ENCODE measurements around the gene GREB1L.

GREB1L gene

DNA sequence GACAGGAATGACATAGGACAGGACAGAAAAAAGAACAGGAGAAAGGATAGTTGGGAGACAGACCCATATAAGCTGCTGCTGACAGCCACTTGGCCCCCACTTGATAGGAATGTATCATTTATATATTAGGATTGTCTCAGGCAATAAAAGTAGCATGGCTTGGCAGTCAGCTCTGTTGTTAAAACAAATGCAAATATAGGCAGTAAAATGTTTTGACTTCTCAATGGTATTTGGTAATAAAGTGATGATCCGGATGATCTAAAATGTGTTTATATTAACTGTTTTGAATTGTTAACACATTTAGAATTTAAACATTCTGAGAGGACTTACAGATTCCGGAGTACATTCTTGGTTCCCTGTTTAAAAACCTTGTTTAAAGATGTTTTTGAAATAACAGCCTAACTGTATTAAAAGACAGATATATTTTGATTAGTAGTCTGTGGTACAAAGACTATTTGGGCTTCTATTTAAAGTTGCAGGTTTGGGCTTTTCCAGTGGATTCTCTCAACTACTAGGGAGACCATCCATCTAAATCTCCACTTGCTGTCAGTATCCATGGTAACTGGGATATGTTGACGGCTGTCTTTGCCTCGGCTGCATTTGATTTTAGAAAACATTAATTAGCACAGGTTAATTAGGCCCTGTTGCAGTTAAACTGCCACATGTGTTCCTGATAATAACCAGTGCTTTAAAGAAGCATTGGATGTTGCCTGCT is 210.9 kb downstream of the GREB1L start:
- DNase-seq = no peak

DNA sequence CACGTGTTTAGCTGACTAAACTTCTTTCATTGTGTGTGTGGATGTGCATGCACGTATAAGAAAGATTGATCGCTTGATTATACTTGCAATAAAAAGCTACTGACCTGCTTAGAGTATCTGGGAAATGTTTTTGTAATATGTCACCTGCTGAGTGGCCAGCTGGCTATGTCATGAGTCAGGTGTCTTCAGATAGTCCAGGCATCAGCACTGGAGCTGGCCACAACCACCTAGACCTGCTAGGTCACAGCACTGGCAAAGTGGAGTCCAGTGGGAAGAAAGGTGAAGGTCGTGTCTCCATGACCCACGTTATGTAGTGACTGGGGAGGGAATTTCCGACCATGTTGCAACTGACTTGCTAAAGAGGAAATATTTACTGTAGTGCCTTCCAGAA is 211.5 kb downstream of the GREB1L start:
- DNase-seq = no peak

DNA sequence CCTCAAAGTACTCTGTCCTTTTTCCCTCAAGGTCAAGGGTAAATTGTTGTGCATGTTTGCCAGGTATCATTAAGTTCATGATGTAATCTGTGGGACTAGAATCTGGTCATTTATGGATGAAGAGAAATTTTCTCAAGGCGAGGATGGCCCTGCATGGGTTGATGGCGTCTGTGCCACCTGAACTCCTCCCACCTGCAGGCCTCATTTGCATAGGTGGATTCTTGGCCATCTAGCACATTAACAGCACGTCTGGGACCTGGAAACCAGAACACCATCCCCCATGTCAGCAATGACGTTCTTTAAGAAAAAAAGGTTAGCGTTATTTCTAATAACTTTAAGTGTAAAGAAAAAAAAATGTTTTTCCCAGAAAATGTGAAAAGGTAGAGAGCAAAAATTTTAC is 212.7 kb downstream of the GREB1L start:
- DNase-seq = no peak

DNA sequence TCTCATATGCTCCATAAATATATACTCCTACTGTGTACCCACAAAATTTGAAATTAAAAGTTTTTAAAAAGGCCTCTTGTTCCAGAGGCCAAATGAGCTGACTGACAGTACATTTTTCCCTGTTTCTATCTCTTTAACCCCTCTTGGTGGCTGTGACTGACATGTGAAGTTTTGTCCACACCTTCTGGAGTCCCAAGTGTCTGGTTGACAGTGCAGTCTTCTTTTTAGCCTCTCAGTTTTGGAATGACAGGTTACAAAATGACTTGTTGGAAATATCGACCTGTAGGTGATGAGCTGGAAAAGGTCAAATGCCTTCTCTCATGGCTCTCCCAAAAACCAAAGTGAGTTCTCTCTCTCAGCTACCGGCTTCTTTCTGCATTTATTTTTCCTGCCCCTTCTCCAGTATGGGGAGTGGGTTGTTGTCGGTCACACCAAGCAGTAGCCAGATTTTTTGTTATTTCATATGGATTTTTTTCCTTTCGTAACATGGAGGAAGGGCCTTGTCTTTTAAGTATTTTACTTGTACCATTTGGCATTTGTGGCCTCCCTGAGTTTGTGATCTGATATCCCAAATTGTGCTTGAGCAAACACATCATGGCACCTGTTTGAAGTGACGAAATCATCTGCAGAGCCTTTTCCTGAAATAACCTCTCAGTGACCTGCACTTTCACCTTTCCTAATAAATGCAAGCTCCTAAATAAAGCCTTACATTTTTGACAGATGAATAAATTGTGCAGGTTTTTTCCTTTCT is 214.6 kb downstream of the GREB1L start:
- DNase-seq = no peak

DNA sequence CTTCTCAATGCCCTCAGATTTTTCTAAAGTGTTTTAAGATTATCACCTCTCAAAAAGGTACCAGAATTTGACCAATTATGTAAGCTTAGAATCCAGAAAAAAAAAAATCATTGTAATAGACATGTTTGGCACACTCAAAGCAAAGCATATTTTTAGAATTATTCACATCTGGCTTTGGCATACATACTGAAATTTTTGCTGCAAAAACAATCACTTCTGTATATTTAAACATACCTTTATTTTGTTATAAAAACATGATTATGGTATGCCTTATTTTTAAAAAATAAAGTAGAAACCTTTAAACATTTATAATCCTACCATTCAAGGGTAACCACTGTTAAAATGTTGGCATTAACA is 215.1 kb downstream of the GREB1L start:
- DNase-seq = no peak

DNA sequence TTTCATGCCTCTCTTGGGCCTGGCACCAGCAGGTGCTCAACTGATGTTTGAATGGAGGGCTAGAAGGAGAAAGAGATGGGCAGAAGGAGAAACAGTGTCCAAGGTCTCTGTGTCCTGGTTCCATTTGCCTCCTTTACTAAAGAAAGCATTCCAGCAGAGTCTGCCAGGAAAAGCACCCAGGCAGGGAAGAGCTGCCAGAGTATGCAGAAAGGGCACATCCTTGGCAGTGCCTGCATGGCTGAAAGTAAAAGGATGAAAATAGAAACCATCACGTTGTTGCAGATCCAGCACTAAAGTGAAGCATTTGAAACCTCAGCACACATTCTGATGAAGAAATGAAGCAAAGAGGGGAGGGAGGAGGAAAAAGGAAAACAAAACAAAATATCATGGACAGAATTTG is 216.3 kb downstream of the GREB1L start:
- DNase-seq = no peak

DNA sequence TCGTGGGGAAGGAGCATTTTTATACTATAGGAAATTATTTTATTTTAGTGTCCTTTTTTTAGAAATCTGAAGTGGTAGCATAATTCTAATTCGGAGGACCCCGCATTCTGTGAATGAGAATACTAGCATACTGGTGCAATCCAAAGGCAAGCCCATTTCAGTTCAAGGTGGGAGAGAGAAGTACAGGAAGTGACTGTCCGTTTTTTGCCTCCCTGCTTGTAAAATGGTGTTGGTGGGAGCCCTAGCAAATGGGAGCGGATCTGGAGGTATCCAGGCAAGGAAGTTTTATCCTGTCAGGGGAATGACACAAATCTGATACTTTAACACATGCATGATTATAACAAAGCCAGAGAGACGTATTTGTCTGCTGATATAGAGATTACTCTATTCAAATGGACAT is 216.8 kb downstream of the GREB1L start:
- no peak for DNase-seq

DNA sequence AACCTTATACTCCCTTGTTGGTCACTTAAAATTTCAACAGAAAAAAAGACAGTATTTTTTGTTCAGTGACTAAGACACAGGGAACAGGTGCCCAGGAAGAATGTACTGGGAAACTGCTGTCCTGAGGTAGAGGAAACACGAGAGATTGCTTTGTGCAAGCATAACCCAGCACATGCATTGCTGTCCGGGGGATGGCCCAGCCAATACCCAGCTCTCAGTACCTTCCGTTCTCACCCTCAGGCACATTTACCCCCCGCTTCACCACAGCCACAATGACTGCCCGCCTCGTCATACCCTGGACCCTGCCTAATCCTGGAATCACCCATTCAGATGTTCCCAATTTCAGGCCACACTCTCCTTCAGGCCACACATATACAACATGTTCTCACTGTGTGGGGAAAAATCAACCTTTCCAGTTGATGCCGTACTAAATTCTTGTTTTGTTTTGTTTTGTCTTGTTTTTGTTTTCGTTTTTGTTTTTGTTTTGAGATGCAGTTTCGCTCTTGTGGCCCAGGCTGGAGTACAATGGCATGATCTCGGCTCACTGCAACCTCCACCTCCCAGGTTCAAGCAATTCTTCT is 217.8 kb downstream of the GREB1L start:
- DNase-seq = no peak

DNA sequence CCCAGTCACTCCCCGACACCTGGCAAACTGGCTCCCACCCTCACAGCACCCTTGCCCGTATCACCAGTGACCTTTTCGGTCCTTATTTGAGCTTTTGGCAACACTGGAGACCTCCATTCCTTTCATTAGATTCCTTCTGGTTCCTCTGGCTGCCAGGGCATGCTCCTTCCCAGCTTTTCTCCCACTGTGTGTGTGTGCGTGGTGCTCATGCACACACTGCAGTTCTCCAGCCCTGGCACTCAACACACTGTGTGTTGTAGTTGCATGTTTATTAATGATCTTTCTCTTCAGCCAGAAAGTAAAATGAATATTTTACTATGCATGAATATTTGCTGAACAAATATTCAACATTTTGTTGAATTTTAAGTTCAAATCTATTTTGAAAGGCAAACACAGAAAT is 219.4 kb downstream of the GREB1L start:
- no peak for DNase-seq

DNA sequence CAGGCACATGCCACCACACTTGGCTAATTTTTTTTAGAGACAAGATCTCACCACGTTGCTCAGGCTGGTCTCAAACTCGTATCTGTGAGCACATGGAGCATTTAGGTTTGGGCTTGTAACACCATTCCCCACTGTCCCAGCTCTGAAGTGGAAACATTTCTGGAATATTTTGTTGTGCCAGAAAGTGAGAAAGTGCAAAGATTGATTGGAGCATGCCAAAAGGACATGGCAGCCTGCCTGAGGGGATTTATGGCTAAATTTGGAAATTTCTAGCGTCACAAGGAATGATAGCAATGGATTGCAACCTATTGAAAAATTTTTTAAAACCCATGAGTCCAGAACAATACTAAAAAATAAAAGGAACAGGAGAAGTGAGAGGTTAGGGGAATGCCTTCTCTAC is 221.7 kb downstream of the GREB1L start:
- no peak for DNase-seq

DNA sequence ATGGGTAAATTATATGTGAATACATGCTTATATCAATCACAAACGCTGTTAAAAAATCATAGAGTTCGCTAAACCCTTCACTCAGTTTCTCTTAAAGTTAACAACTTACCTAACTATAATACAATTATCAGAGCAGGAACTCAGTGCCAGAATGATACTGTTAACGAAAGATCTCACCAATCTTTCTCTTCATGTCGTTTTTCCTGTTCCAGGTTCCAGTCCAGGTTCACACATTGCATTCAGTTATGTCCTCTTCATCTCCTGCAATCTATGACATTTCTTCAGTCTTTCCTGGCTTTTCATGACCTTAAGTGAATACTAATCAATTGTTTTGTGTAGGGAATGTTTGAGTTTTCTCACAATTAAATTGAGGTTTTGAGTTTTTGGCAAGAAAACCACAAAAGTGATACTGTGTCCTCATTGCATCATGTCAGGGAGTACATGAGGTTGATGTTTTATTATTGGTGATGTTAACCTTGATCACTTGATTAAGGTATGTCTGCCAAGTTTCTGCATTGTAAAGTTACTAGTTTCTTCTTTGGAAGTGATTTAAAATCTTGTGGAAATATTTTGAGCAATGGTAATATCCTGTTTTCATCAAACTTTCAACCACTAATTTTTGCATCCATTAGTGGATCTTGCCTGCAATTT is 226.6 kb downstream of the GREB1L start:
- DNase-seq = no peak

DNA sequence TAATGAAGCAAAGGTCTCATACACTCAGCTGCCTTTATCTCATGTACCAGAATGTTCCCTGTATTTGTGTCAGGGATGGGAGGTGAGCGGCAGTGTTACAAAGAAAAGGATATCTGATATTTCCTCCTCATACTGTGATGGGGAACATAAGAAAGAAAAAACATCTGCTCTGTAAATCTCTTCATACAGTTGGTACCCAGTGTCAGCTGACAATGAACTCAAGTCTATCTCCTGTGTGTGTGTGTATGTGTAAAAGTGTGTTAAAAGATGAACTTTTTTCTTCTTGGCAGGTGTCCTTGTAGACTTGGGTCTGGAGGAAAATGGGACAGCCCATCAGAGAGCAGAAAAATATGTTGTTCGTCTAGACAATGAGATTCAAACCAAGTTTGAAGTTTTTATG is 230.7 kb downstream of the GREB1L start:
- DNase-seq = no peak

DNA sequence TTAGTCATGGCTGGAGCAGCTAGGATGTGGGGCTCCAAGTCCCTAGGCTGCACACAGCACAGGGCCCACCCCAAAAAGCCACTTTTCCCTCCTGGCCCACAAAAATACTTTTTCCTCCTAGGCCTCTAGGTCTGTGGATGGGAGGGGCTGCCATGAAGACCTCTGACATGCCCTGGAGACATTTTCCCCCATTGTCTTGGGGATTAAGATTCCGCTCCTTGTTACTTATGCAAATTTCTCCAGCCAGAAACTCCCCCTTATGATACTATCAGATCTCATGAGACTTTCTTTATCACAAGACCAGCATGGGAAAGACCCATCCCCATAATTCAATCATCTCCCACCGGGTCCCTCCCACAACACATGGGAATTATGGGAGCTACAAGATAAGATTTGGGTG is 232.6 kb downstream of the GREB1L start:
- no peak for DNase-seq

DNA sequence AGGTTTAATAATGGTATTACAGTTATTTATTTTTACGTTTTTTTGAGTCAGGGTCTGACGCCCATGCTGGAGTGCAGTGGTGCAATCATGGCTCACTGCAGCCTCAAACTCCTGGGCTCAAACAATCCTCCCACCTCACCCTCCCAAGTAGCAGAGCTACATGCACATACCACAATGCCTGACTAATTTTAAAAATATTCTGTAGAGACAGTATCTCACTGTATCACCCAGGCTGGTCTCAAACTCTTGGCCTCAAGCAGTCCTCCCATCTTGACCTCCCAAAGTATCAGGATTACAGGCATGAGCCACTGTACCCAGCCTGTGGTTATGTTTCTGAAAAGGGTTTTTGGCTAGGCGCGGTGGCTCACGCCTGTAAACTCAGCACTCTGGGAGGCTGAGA is 237.7 kb downstream of the GREB1L start:
- DNase-seq = no peak

DNA sequence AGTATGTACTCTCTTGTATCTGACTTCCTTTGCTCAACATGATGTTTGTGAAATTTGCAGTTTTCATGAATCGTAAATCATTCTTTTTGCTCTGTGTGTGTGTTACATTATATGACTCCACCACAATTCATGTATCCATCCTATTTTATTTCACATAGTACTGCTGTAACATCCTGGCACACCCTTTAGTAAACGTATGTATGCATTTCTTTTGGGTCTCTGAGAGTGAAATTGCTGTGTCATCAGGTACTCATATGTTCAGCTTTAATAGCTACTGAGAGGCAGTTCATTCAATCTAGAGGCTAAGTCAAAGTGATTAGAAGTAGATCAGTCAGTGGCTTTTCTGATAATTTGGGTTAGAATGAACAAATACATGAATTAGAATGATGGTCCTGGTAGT is 239.7 kb downstream of the GREB1L start:
- DNase-seq = no peak

DNA sequence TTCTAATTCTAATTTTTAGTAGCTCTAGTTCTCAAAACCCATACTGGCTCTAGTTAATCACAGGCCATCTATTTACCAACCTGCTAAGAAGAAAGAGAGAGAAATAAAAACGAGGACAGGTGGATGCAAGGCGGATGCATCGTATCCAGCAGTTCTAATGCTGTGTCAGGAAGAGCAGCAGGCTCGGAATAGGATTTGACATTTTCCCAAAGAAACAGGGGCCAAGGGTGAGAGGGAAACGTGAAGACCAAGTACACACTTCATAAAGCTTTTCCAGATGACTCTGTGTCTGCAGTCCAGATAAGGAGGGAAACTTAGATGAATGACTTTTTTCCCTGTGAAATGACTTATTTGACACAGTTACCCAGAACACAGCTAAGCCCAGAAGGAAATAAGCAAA is 241.0 kb downstream of the GREB1L start:
- DNase-seq = no peak

DNA sequence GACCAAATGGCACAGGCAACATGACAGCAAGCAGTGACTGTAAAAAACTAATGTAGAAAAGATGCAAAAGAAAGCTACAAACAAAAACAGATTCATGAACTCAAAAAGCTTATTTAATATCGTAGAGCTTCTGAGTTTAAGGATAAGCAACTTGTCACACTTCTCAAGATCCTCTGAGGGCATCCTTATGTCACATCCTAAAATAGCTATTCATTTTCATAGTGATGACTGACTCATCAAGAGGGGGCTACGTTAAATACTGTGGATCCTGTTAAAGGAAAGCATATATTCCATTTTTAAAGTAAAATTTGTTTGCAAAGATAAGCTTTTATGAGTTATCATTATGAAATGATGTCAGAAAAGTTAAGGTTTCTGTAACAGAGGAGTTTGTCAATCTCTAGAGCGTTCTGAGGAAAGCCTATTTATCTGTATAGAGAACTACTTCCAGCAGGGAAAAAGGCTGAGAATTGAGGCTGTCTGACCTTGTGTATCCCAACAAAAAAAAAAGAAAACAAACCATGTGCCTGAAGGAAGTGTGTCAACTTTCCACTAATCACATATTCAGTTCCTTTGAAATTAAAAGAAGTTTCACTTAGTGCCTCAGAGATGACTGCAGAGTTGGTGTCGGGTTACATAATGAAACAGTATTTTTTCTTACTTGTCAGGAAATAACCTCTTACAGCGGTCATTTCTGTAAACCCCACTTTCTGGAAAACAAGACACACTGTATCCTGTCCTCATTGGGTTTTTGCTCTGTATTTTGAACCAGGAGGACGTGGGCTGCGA is 243.0 kb downstream of the GREB1L start:
- DNase-seq = no peak

DNA sequence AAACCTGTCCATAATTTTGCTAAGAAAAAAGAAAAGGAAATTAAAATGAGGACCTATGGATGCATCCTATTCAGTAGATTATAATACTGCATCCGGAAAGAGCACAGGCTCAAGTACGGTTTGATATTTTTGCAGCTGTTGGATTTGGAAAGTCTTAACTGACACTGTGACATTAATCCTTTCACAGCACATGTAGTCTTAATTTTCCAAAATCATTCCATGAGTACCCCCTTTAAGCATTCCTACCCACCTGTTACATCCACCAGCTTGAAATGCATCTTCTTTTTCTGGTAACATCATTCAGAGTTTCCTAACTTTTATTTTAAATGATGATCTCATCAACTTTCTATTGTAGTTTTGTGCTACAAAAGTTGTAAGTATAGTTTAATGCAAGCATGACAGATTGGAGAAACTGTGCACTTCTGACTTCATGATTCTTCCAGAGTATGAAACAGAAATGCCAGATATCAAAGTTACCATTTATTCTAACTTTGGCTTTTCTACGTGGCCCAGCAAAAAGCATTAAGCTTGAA is 244.9 kb downstream of the GREB1L start:
- DNase-seq = no peak

DNA sequence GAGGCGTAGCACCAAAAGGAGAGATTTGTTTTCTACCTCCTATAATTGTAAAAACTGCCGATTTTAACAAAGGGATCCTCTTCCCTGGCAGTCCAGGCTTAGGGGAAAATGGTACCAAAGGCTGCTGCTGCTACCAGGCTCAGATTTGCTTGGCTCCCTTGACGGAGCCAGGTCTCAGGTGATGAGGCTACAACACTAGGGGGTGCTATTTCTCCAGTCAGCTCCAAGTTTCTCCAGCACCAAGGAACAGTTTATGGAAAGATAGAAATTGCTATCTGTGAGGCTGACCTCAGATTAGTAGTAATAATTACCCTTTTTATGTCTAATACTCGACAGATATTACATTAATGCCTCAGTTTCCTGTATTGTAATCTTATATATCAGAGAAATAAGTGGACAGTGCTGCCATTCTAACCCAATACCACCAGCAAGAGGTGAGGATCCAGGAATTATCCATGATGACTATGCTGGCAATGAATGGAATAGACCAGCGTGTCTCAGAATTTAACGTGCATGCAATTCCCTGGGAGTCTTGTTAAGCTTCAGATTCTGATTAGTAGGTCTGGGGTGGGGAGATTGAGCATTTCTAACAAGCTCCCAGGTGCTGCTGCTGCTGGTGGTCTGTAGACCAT is 247.2 kb downstream of the GREB1L start:
- peak; percentile 62 for DNase-seq

DNA sequence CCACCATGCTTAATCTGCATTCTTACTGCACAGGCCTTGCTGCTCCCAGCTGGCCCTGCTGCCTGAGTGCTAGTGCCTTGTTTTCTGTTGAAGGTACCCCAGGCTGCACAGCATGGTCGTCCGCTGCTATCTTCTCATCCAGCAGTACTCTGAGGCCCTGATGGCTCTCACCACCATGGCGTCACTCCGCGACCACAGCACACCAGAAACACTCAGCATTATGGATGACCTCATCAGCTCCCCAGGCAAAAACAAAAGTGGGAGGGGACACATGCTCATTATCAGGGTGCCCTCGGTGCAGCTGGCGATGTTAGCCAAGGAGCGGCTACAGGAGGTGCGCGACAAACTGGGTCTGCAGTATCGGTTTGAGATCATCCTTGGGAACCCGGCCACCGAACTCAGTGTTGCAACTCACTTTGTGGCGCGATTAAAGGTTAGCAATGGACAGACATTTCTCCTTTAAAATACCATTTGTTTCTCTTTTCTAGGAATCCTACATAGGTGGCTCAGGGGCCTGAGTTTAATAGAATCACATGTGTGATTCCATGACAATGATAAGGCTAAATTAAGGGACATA is 248.0 kb downstream of the GREB1L start:
- no peak for DNase-seq

DNA sequence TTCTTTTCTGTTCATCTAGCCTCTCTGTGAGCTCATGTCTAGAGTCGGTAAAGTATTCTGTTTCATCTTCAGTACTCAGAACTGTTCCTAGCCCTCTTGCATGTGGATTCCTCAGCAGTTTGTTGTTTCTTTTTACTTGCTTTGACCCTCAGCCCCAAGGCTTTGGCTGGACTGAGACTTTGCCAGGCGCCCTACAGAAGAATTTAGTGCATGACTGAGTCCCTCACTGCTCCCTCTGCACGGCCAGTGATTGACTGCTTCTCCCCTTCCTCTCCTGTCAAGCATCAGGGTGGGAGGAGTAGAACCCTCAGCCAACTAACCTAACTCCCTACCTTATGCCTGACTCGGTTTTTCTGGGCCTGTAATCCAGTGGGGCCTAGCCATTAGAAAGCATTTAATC is 248.7 kb downstream of the GREB1L start:
- no peak for DNase-seq

DNA sequence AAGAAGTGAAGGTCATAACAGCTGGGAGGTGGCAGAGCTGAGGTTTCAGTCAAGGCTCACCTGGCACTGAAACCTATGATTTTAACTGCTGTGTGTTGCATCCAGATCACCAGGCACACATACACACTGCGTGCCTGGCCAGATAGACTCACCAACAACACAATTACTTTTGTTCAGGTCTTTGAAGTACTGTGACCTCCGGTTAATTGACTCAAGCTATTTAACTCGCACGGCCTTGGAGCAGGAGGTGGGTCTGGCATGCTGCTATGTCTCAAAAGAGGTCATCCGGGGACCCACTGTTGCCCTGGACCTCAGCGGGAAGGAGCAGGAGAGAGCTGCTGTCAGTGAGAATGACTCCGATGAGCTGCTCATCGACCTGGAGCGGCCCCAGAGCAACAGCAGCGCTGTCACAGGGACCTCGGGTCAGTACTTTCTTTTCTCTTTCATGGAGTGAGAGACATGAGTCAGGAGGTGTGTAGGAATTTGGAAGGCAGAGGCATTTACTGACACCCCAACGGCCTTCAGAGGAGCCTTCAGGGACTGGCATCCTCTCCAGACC is 254.3 kb downstream of the GREB1L start:
- DNase-seq = no peak

Measured in kidney glomerular epithelial cell (primary cell).